HG02973 (cell line): ENCODE data around the gene KLRB1.
"Not testable (repeated sequence)": the region's sequence is repeated elsewhere in the genome, so short reads cannot be mapped to it uniquely, and the experiment has no call there.

Source experiments
- ATAC-seq: cut with Tn5 transposase; IDR thresholded peaks from one replicate; pipeline ENCODE4 v1.9.1; 2021; ENCODE audit warnings: moderate library complexity; ENCODE audit not compliant: unreplicated experiment

KLRB1 gene

DNA sequence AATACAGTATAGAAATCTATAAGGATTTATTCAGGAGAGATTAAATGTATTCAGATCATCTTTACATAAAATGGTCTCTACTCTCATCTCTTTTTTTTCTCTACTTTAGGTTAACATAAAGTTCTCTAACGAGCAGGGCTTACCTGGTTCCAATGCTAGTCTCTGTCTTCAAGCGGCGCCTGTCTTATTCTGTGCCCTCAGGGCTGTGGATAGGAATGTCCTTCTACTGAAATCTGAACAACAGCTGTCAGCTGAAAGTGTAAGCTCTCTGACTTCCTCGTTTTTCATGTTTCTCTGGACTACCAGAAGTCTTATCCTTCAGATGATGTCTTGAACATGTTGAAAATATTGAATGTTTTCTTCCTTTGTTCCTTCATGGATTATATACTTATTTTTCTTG lies 62.2 kb downstream of the KLRB1 start:
- ATAC-seq, result not testable (repeated sequence)
